Measurements from ENCODE around the gene SCUBE1.

The SCUBE1 gene

DNA sequence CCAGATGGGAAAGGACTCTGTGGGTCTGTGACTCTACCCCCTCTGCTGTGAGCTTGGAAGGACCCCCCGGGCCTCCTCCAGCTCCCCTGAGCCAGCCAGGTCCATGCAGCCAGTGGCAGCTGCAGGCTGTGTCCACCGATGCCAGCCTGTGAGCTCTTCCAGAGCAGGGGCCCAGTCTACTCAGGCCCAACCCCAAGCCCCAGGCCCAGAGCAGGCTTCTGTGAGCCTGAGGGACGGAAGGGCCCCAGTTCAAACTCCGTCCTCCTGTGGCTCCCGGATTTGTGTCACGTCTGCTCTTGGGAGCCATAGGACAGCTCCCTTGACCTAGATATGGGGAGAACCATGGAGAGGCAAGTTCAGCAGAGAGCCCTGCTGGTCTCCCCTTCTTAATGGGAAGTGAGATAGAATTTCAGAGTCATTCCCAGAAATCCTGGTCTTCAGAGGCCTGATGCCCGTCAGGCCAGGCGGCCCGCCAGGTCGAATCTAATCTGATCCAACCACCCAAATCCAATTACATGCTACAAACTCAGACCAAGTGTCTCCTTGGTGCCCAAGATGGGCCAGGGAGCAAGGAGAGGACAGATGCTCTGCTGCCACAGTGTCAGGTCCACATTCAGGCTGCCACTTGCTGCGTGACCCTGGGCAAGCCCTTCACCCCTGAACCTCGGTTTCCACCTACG lies 75.1 kb downstream of the SCUBE1 start:
- no peak overlapping the region for H3K27ac Mint-ChIP-seq
- no peak overlapping the region for H3K4me3 Mint-ChIP-seq
- no peaks in the 10 kb centered on the region for H3K27me3 Mint-ChIP-seq (ENCODE audit: low read depth)
- no peak for DNase-seq (ENCODE audit: low spot score)
- peaks cover 23% of the 10 kb centered on the region for H3K4me1 Mint-ChIP-seq (ENCODE audit: low read depth)
- H3K9me3 Mint-ChIP-seq: no peaks in the 10 kb centered on the region
- peaks cover 1% of the 10 kb centered on the region for H3K36me3 Mint-ChIP-seq (ENCODE audit: low read depth)

DNA sequence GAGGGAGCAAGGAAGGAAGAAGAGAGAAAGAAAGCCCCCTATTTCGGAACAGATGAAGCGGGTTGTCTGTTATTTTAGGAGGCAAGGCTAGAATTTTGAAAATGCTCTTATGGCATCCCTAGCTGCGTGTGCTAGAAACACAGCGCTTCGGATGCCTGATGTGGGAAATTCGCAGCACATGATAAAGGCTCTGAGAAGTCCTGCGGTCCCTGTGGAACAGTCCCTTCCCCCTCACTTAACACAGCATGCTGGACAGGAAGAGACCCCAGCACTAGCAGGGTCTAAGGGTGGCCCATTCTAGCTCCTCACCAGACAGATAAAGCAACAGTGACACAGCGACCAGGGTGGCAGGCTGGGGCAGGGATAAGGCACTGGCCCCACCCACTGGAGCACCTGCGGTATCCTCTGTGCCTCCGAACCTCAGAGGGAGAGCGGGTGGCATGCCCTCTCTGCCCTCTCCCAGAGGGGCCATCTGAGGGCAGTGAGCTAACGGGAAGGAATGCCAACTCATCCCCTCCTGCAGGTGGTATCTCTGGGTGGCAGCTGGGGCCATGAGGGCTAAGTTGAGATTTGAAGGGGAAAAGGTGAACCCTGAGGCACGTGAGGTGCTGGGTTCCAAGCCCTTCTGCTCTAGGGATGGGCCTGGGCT lies 75.7 kb downstream of the SCUBE1 start:
- Mint-ChIP-seq H3K9me3 (no peaks in the 10 kb centered on the region), H3K4me1 (ENCODE audit: low read depth) (peaks cover 29% of the 10 kb centered on the region), H3K27ac (no peak overlapping the region), H3K4me3 (no peak overlapping the region), H3K27me3 (ENCODE audit: low read depth) (no peaks in the 10 kb centered on the region), H3K36me3 (ENCODE audit: low read depth) (peaks cover 1% of the 10 kb centered on the region)
- DNase-seq (ENCODE audit: low spot score): no peak

DNA sequence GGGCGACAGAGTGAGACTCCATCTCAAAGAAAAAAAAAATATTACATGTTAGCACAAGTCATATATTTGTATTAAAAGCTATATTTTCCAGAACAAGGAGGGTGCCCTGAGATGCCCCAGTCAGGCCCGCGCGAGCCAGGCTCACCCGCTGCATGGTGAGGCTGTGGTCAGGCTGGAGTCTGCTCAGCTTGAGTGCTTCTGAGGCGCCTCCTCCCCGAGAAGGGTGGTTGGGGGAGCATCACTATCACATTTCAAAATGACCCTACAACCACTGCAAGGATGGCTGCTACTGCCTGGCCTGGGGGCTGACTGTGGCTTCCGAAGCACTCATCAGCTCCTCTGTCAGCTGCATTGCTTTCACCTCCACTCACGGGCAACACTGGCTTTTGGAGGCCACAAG lies 77.1 kb downstream of the SCUBE1 start:
- H3K36me3 Mint-ChIP-seq (ENCODE audit: low read depth): peaks cover 1% of the 10 kb centered on the region
- no peak overlapping the region for H3K27ac Mint-ChIP-seq
- H3K9me3 Mint-ChIP-seq: no peaks in the 10 kb centered on the region
- DNase-seq (ENCODE audit: low spot score): no peak
- no peaks in the 10 kb centered on the region for H3K27me3 Mint-ChIP-seq (ENCODE audit: low read depth)
- H3K4me3 Mint-ChIP-seq: no peak overlapping the region
- H3K4me1 Mint-ChIP-seq (ENCODE audit: low read depth): peaks cover 29% of the 10 kb centered on the region

DNA sequence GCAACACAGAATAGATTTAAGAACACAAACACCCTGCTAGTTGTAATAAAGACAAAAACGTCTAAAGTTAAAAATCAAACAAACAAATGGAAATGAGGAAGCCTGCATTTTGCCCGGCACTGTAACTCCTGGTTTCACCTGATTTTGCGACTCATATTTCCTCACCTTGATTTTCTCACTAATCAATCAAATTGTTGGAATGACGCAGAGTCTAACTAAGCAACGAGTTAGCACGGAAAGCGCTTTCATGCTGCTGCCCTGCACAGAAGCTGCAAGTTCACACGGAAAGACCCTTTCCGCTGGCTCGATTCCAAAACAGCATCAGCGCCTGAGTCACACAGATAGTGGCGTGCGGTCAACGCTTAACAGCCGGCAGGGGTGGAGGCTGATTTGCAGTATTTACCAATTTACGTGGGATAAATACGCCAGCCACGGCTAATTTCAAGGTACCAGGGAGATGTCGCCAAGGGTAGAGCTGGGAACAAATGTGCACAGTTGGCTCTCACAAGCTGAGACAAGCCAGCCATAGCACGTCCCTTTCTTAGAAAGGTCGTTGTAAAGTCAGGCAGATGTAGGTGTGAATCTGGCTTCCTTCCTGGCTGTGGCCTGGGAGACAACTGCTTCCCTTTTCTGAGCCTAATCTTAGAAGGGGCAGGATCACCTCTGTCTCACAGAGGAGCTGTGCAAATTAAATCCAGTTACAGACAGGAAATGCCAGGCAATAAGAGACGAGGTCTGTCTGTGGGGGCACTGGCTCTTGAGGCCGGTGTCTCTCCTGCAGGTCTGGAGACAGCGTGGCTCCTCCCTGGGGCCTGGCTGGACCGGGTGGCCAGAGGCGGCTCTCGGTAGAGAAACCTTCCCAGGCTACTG lies 79.3 kb downstream of the SCUBE1 start:
- peak; percentile 84 for DNase-seq (ENCODE audit: low spot score)
- Mint-ChIP-seq H3K36me3 (ENCODE audit: low read depth) (peaks cover 1% of the 10 kb centered on the region), H3K27me3 (ENCODE audit: low read depth) (no peaks in the 10 kb centered on the region), H3K27ac (peak overlapping the region; percentile 96), H3K4me1 (ENCODE audit: low read depth) (peaks cover 26% of the 10 kb centered on the region), H3K4me3 (peak overlapping the region; percentile 84), H3K9me3 (no peaks in the 10 kb centered on the region)

DNA sequence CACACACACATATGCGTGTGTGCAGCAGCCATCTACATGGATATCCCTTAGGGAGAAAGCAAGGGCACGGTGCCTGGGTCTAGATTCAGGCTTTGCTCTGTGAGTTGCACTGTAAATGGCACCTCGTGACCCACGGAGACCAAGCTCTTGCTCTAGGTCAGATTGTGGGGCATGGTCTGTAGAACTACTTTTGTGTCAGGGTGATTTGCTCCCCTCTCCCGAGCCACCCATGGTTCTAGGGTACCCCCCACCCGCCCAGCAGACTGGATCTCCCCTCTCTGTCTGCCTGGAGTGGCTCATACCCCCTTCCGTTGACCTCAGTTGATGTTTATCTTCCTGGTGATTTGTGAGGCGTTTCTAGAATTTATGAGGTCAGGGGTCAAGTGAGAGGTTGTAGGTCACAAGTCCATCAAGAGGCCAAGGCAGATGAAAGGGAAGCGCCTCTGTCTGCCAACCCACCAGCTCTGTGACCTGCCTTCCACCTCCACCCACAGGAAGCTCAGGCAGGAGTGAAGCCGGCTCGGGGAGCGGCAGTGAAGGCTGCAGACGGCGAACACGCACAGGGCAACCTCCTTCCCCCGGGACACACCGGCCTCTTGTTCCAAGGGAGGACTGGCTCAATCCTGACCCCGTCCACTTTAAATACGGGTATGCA lies 80.1 kb downstream of the SCUBE1 start:
- Mint-ChIP-seq H3K9me3 (no peaks in the 10 kb centered on the region), H3K4me1 (ENCODE audit: low read depth) (peaks cover 26% of the 10 kb centered on the region), H3K27me3 (ENCODE audit: low read depth) (no peaks in the 10 kb centered on the region), H3K4me3 (peak overlapping the region; percentile 84), H3K27ac (peak overlapping the region; percentile 96), H3K36me3 (ENCODE audit: low read depth) (peaks cover 1% of the 10 kb centered on the region)
- peak; percentile 14 for DNase-seq (ENCODE audit: low spot score)

DNA sequence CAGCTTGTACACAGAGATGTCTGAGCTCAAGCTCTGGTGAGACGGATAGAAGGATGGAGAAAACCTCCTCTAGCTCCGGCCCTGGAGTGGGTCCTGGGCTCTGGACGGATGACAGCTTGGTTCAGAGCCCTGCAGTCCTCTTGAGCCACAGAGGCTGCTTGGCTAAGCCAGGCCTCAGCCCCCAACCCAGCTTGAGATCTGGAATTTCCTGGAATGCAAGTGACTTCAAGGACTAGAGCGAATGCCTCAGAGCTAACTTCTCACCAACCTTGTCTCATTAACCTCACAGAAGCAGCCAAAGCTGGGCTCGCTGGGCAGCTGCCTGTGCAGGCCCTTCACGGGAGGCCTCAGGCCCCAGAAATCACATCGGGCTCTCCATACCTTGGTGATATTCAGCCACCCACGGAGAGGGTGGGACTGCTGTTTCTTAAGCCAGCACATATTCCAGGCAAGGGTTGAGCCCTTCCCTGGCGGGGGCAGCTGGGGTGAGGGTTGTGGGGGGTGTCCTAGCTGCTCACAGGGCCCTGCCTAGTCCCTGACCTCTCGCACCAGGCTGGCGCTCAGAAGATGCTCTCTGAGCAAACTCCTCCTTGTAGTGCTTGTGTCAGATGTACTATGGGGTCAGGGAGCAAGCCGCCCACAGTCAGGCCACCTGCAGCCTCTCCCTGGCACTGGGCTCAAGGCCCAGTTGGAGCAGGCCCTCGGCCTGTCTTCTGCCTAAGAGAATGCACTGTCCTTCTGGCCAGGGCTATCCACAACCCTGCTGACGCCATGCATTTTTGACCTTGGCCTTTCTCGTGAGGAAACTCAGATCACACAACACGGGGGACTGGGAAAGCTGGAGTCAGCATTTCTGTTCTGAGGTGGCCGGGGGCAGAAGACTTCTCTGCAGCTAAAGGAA lies 82.6 kb downstream of the SCUBE1 start:
- no peak for DNase-seq (ENCODE audit: low spot score)
- H3K27ac Mint-ChIP-seq: no peak overlapping the region
- H3K4me1 Mint-ChIP-seq (ENCODE audit: low read depth): peaks cover 44% of the 10 kb centered on the region
- H3K9me3 Mint-ChIP-seq: no peaks in the 10 kb centered on the region
- peaks cover 8% of the 10 kb centered on the region for H3K27me3 Mint-ChIP-seq (ENCODE audit: low read depth)
- no peak overlapping the region for H3K4me3 Mint-ChIP-seq
- peaks cover 1% of the 10 kb centered on the region for H3K36me3 Mint-ChIP-seq (ENCODE audit: low read depth)

DNA sequence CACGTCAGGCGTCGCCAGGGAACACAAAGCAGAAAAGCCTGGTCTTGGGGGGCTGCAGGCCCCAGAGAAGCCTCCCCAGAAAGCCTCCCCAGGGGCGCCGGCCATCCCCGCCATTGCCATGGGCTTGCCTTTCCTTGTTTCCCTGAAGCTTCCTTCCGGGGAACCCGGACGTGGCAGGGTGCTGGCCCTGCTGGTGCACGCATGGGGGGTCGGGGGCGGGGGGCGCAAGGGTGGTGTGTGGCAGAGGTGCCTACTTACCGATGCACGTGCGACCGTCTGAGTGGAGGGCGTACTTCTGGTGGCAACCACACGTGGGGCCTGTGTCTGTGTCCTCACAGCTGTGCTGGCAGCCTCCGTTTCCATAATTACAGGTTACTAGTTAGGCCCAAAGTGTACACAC lies 85.2 kb downstream of the SCUBE1 start:
- DNase-seq (ENCODE audit: low spot score): no peak
- Mint-ChIP-seq H3K9me3 (no peaks in the 10 kb centered on the region), H3K4me3 (peak overlapping the region; percentile 71), H3K4me1 (ENCODE audit: low read depth) (peaks cover 23% of the 10 kb centered on the region), H3K27ac (no peak overlapping the region), H3K27me3 (ENCODE audit: low read depth) (peaks cover 8% of the 10 kb centered on the region), H3K36me3 (ENCODE audit: low read depth) (no peaks in the 10 kb centered on the region)

DNA sequence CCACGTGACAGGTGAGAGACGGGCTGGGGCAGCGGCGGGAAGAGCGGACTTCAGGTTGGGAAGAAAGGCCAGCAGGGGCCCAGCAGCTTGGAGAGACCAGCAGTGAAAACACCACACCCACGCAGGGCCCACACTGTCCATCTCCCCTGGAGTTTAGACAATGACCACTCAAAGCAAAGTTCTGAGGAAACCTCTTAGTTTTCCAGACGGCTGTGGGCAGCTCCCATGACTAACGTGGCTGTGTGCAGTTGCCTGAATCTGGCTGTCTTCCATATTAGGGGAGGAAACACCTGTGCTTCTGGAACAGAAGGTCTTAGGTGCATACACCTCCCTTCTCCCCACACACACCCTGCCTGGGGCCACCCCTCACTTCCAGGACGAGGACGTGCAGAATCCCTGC lies 85.6 kb downstream of the SCUBE1 start:
- Mint-ChIP-seq H3K36me3 (ENCODE audit: low read depth) (no peaks in the 10 kb centered on the region), H3K27ac (peak overlapping the region; percentile 34), H3K27me3 (ENCODE audit: low read depth) (peaks cover 8% of the 10 kb centered on the region), H3K4me1 (ENCODE audit: low read depth) (peaks cover 19% of the 10 kb centered on the region), H3K4me3 (peak overlapping the region; percentile 71), H3K9me3 (no peaks in the 10 kb centered on the region)
- no peak for DNase-seq (ENCODE audit: low spot score)

DNA sequence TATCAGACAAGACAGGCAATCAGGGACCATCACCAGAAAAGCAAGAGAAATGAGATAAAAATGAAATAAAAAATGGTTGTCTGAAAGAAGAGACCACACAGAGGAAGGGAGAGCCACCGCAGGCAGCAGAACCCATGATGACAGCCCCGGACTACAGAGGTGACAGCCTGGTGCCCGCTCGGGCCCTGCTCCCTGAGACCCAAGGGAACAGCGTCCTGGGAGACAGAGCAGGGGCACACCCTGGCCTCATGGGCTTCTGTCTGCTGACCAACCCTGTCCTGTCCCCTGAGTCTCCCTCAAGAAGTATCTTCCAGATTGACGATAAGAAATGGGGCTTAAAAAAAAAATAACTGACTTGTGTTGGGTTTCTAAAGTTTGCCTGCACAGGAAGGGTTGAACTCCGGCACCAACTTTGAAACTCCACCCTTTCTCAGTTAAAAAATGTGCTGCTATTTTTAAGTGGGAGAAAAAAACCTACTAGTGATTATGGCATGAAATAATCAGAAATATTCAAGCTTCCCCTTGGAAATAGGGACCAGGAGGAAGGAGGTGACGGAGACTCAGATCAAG lies 86.1 kb downstream of the SCUBE1 start:
- peak overlapping the region; percentile 34 for H3K27ac Mint-ChIP-seq
- DNase-seq (ENCODE audit: low spot score): no peak
- H3K9me3 Mint-ChIP-seq: no peaks in the 10 kb centered on the region
- peak overlapping the region; percentile 71 for H3K4me3 Mint-ChIP-seq
- H3K27me3 Mint-ChIP-seq (ENCODE audit: low read depth): peaks cover 8% of the 10 kb centered on the region
- H3K4me1 Mint-ChIP-seq (ENCODE audit: low read depth): peaks cover 17% of the 10 kb centered on the region
- no peaks in the 10 kb centered on the region for H3K36me3 Mint-ChIP-seq (ENCODE audit: low read depth)

DNA sequence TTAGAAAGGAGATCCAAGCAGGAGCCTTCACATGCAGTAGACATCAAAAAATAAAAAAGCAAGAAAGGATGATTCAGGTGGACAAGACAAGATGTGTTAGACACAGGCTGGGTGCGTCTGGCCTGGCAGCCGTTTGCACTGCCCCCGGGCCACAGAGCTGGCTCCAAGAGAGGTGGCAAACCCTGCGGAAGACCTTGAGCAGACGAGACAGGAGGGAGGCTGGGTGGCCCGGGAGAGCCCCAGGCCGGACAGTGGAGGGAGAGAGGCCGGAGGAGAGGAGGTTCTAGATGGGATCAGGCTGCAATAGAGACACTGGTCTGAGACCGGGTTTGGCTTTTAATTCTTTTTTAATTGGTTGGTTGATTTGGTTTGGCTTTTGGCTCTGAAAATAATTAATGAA lies 86.6 kb downstream of the SCUBE1 start:
- H3K27ac Mint-ChIP-seq: peak overlapping the region; percentile 34
- H3K4me1 Mint-ChIP-seq (ENCODE audit: low read depth): peaks cover 17% of the 10 kb centered on the region
- no peak for DNase-seq (ENCODE audit: low spot score)
- H3K36me3 Mint-ChIP-seq (ENCODE audit: low read depth): no peaks in the 10 kb centered on the region
- peak overlapping the region; percentile 71 for H3K4me3 Mint-ChIP-seq
- H3K27me3 Mint-ChIP-seq (ENCODE audit: low read depth): peaks cover 8% of the 10 kb centered on the region
- H3K9me3 Mint-ChIP-seq: no peaks in the 10 kb centered on the region

DNA sequence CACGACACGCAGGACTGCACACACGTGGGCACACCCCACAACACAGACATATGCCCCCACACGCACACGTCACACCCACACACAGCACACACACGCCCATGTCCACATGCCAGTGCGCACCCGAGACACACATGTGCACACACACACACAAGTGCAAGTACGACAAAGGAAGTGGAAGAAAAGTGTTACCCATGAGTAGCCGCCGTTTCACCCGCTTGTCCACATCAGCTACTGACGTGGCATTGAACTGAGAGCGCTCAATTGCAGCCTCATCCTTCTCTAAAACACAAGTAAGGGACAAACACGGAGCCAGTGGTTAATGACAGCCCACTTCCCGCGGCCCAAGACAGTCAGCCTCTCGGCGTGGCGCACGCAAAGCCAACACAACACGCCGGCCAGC lies 87.9 kb downstream of the SCUBE1 start:
- Mint-ChIP-seq H3K27me3 (ENCODE audit: low read depth) (peaks cover 8% of the 10 kb centered on the region), H3K27ac (no peak overlapping the region), H3K36me3 (ENCODE audit: low read depth) (no peaks in the 10 kb centered on the region), H3K9me3 (no peaks in the 10 kb centered on the region), H3K4me1 (ENCODE audit: low read depth) (peaks cover 17% of the 10 kb centered on the region), H3K4me3 (no peak overlapping the region)
- no peak for DNase-seq (ENCODE audit: low spot score)

DNA sequence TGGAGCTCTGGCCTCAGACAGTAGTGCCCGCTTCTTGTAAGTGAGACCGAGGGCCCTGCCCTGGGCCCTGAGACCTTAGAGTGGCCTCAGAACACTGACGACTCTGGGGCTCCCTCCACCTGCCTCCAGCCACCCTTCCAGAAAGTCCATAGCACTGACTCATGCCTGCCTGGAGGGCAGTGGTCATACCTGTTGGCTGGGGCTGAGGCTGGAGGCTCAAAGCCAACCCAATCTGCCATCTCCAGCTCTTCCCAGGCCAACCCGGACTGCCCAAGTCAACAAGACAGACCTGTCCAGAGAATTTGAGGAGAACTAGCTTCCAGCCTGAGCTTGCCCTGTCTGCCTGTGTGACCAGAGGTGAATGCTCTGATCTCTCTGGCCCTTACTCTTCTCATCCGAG lies 89.3 kb downstream of the SCUBE1 start:
- H3K27ac Mint-ChIP-seq: no peak overlapping the region
- H3K4me1 Mint-ChIP-seq (ENCODE audit: low read depth): peaks cover 17% of the 10 kb centered on the region
- peaks cover 8% of the 10 kb centered on the region for H3K27me3 Mint-ChIP-seq (ENCODE audit: low read depth)

DNA sequence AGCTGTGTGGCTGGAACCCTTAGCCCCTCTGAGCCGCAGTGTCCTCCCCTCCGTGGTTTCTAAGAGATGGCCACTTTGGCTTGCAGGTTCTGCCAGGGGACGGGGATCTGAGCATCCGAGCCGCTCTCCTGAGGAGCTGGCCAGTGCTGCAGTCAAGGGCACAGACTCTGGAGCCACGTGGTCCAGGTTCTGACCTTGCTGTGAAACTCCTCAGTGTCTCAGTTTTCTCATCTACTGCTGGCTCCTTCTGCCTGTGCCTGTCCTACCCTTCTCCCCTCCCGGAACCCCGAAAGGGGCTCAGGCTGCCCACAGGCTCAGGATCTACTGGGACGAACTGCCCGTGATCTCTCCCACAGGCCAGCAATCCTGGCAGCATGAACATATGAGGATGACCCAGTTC lies 90.9 kb downstream of the SCUBE1 start:
- Mint-ChIP-seq H3K9me3 (no peaks in the 10 kb centered on the region), H3K27me3 (ENCODE audit: low read depth) (peaks cover 6% of the 10 kb centered on the region), H3K4me1 (ENCODE audit: low read depth) (peaks cover 14% of the 10 kb centered on the region), H3K4me3 (no peak overlapping the region), H3K27ac (no peak overlapping the region), H3K36me3 (ENCODE audit: low read depth) (no peaks in the 10 kb centered on the region)
- no peak for DNase-seq (ENCODE audit: low spot score)

More for the DNA sequence above, 89.3 kb downstream of the SCUBE1 start:
- Mint-ChIP-seq H3K36me3 (ENCODE audit: low read depth) (no peaks in the 10 kb centered on the region), H3K4me3 (no peak overlapping the region), H3K9me3 (no peaks in the 10 kb centered on the region)
- DNase-seq (ENCODE audit: low spot score): no peak

All from T-helper 2 cell treated with Interferon-gamma antibody and Interleukin-4, amounts not matched to agents 5 μg/mL and 100 μg/mL, for 36 hours (primary cell).